SW 1271 (cell line): ENCODE data around the gene TXN2.
A peak's percentile ranks its signal among the peaks of the same experiment; 100 is the strongest.
"Not testable (repeated sequence)": the region's sequence is repeated elsewhere in the genome, so short reads cannot be mapped to it uniquely, and the experiment has no call there.

Experiments
- DNase-seq, 2 experiments: peaks; one replicate each; lab custom pipeline; 2025; lab: John Stamatoyannopoulos, UW

Gene TXN2, protein sequence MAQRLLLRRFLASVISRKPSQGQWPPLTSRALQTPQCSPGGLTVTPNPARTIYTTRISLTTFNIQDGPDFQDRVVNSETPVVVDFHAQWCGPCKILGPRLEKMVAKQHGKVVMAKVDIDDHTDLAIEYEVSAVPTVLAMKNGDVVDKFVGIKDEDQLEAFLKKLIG

DNA sequence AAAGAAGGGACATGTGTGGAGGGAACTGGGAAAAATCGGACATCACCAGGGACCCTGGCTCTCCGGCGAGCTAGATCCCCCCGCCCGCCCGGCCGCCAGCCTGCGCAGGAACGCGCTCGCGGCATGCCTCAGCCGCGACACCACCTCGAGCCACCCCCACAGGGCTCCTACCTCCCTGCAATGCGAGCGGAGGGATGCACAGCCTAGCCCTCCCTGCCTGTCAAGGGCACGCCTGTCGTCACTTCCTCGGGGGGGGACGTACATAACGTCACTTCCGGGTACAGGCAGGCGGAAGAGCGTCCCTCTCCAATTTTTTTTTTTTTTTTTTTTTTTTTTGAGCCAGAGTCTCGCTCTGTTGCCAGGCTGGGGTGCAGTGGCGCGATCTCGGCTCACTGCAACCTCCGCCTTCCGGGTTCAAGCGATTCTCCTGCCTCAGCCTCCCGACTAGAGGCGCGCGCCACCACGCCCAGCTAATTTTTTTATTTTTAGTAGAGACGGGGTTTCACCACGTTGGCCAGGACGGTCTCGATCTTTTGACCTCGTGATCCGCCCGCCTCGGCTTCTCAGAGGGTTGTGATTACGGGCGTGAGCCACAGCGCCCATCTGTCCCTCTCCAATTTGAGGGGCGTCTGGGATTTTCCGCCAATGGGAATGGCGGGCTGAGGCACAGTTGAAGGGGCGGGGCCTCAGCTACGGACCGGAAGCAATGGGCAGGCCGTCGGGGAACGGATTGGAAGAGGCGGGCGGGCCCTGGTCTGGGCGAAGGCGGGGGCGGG is at the start of gene TXN2:
Gene TXN2 (minus strand): TSS at position 248 of the 776 bp plus-strand sequence. CDS start 803 bp downstream, outside the sequence.
- peak; percentile 84 to 91 for DNase-seq

DNA sequence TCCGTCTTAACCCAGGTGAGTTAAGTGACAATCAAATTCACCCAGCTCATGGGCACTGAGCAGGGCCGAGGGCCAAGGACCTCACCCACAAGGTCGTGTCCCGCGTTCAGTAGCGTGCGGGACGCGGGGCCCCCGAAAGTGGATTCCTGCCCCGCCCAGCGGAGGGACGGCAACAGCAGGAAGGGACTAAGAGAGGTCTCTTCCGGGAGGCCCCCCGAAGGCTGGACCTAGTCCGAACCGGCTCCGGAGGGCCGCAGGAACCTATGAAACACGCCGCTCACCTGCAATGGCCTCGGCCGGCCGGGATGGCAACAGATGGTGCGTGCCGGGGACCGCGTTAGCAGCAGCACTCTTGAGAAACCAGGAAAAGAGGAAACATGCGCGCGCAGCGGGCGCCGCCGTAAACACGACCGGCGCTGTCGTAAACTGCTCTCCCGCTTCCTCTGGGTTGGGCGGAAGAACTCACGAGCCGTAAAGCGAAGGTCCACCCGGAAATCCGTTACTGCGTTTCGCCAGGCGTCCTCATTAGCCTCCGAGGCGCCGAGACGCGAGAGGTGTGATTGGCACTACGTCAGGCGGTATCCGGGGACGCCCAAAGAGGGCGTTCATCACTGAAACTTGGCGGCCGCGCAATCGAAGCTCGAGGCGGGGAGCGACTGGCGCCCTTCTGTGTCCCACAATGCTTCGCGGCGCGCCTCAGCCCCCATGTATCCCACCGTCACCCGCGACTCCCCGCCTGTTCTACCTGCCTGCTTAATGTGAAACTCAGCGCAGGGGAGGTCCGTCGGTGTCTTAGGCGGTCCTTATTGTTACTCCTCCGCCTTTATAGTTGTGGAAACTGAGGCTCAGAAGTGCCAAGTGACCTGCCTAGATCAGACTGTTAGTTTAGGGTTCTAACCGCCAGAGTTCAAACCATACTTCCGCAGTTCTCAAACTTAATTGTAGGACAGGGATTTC is 47.6 kb upstream of the TXN2 start, which contains the start of gene EIF3D:
Gene EIF3D (minus strand): TSS at position 372 of the 957 bp plus-strand sequence. CDS start 3,045 bp downstream, outside the sequence.
- peak; percentile 93 to 98 for DNase-seq

DNA sequence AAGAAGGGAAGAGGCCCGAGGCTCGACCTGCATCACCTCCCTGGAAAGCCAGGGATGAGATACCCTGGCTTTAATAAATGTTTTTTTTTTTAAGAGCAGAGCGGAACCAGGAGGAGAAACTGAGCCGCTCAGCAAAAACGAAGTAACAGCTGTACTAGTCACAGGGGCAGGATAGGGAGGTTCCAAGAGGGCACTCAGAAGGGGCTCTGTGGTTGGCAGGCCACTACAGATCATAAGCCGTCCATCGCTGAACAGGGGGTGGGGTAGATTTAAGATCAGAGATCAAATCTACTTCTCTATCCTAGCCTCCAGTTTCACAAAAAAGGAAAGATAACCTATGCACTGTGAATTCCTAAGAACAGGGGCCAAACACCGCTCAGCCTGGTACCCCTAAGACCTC is 46.9 kb upstream of the TXN2 start:
- DNase-seq = no peak

DNA sequence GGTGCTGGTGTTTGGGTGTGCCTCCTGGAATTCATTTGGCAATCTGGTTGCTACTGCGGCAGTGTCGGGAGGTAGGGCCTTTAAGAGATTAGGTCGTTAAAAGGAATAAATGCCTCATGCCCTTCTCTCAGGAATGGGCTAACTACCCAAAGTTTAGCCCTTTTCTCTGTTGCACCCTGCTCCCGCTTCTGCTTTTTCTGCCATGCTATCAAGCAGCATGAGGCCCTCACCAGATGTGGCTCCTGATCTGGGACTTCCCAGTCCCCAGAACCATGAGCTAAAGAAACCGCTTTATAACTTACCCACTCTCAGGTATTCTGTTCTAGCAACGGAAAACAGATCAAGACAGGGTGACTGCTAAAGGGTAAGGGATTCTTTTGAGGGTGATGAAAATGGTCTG is 41.2 kb upstream of the TXN2 start:
- DNase-seq = no peak

DNA sequence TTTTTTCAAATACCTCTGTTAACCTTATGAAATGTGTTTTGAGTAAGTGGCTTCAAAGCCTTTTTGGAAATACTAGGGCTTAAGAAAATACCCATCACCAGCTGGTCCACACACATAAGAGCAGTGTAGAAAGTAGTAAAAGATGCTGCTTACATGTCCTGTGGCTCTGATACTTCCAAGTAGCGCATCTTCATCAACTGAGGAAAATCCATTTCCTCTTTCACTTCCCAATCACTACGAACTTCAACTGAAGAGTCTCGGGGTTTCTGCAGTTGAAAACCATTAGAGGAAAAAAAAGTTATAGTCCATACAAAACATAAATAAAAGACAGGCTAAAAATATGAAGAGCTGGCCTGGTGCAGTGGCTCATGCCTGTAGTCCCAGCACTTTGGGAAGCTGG is 39.0 kb upstream of the TXN2 start:
- DNase-seq = no peak

DNA sequence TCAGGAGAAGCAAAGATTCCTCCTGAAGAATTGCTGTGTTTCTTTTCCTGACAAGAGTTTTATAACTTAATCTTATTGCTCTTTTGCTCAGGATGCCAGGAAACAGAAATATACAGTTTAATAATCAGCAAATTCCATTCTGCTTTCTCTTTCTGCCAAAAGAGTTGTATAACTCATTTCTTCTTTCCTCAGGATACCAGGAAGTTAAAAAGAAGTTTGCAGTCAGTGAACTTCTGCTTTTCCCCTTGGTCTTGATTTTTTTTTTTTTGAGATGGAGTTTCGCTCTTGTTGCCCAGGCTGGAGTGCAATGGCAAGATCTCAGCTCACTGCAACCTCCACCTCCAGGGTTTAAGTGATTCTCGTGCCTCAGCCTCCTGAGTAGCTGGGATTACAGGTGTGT is 38.5 kb upstream of the TXN2 start:
- not testable (repeated sequence) for DNase-seq

DNA sequence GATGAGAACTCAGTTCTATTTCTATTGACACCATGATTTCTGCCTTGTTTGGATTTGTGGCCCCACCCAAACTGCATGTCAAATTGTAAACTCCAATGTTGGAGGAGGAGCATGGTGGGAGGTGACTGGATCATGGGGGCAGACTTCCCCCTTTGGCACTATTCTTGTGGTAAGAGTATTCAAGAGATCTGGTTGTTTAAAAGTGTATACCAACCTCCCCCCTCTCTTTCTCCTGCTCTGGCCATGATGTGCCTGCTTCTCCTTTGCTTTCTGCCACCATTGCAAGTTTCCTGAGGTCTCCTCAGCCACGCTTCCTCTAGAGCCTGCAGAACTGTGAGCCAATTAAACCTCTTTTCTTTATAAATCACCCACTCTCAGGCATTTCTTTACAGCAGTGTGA is 33.3 kb upstream of the TXN2 start:
- no peak for DNase-seq

DNA sequence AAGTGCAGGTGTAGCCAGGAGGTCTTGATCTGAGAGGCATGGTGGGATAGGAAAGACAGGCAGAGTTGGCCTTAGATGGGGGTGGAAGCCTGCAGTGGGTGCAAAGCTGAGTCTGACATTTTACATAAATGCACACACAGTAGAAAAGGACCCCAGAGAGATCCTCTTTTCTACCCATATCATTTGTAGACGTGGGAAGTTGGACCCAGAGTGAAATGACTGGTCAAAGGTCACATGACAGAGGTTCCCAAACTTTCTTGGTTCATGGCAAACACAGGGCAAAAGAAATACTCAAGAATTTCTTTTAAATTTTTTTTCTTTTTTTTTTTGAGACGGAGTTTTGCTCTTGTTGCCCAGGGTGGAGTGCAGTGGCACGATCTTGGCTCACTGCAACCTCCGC is 31.6 kb upstream of the TXN2 start:
- DNase-seq = no peak

DNA sequence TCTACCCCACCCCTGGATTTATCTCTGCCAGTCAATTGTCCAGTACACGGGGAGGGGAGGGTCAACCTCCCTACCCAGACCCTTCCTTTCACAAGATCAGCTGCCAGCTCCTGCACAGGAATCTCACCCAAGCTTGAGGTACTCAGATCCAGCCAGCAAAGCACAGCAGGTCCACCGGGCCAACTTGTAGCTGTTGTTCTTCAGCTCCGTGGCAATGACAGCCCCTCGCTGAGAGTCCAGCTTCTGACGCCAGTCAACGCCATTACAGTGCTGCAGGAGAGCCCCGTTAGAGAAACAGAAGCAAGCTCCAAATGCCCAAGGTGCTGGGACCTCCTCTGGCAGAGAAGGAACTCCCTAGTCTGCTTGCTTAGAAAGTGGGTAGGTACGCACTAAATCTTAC is 30.9 kb upstream of the TXN2 start:
- DNase-seq = no peak

DNA sequence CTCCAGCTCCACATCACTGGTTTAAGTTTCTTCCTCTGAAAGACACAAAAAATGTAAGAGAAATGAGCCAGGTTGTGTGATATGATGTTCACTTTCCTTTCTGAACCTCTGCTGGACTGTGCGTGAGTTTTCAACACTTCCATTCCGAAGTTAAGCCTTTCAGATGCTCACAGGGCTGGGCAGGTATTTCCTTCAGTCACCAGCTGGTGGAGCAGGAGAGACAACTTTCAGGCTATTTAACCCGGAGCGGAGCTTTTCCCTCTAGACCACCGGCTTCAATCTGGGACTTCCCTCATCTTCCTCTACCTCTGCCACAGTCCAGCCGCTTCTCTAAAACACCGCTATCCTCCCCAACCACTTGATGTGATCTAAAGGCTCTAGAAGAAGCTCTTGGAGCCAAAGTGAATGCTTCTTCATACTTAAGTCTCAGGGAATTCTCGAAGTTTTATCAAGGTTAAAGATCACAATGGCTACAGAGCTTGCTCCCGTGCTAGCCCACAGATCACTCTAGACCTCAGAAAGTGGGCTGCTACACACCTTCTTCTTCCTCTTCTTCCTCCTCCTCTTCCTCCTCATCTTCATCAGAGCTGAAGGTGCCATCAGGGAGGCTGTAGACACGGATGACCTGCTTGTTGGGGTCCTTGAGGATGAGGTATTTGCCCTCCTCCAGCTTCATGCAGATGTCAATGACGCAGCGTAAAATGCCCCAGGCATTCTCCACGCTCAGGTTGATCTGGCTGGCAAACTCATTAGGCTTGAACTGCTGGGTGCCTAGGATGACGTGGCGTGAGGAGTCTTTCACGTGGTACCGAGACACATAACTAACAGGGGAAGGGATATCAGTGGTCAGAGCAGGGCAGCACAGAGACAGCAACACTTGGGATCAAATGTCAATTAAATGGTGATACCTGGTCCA is 29.8 kb upstream of the TXN2 start:
- DNase-seq = peak; percentile 11 to 35

DNA sequence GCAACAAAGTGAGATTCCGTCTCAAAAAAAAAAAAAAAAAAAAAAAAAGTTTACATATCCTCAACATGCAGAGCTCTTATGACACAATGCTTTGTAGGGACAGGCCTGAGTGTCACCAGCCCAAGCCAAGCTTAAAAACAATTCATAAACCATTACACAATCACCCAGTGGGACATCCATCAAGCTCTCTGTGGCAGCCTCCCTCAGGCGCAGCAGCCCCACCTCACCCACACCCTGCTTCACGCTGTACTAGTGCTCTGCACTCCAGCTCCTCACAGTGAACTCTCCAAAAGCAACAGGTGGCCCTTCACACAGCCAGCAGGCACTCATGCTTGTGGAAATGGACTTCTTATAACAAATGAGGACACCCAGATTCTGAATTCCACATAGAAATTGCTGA is 28.9 kb upstream of the TXN2 start:
- DNase-seq = no peak

DNA sequence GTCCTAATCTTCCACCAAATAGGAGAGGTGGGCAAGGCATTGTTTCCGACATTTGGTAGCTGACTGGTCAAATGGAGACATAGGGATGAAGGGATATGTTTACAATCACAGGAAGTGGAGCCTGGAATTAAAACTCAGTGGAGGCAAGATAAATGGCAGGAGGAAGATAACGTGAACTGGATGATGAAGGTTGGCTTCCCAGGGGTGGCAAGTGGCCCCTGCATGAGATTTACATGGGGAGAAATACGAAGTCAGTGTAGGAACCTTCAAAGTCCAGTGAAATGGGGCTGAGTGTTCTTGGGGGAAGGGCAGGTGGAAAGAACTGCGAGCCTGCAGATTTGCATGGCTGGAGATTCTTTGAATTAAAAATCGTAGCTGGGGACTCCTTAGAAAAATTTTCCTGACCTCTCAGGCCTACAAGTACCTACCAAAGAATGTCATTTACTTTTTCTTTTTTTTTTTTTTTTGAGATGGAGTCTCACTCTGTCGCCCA is 26.1 kb upstream of the TXN2 start:
- no peak for DNase-seq

DNA sequence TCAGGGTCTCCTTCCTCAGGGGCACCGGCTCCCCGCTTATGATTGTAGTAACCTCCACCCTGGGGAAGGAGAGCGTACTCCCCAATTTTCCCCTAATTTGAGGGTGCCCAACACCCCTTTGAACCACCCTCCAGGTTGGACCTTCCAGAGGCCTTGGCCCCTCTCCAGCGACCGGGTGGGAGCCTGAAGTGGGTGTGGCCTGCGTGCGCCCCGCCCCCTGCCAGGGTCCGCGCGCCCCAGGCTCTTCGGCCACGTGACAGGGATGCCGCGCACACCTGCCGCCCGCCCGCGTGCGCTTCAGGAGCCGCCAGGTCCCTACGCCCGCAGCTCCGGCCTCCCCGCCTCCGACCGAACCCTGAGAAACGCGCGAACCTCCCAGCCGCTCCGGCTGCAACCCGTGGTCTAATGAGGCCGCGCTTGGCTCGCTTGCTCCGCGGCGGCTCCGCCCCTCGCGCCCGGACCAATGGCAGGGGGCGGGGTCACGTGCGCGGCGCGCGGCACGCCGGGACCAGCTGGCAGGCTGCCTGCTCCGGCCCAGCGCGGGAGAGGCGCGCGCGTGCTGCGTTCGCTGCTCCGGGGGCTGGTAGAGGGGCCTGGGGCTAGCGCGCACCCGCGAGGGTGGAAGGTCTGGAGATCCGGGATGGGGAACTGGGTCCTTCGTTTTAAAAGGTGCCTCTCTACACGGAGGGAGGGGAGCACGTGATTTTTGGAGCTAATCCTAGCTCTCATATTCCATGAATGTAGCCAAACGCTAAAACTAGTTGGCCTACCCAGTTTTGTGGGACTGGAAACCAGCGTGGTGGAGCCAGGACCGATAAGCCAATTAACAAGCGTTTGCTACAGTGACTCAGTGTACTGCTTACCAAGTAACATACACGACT is 25.4 kb upstream of the TXN2 start, which contains the start of gene FOXRED2:
Gene FOXRED2 (minus strand): TSS at position 404 of the 881 bp plus-strand sequence. CDS start 618 bp downstream, outside the sequence.
- DNase-seq = peak; percentile 26 to 64

DNA sequence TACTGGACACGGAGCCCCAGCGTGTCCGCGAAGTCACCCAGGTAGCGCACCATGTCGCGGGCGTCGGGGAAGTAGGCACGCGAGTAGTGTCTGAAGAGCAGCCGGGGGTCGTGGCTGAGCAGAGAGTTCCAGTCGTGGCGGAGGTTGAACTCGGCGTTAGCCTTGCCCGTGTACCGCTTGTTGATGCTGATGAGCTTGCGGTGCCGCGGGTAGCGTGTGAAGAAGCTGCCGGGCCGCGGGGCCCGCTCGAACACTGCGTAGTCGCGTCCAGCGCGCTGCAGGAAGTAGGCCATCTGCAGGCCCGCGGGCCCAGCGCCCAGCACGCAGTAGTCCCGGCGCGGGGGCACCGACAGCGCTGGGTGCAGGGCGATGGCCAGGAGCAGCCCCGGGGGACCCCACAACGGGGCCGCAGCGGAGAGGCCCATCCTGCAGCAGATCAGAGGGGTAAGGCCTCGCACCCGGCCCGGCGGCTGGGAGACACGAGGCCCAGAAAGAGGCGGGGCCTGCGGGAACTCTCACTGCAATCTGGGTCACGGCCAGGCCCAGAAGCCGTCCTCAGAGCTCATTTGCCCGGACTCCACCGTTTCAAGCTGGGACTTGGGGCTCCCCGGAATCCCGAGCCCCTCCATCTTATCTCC is 24.7 kb upstream of the TXN2 start:
- no peak for DNase-seq

DNA sequence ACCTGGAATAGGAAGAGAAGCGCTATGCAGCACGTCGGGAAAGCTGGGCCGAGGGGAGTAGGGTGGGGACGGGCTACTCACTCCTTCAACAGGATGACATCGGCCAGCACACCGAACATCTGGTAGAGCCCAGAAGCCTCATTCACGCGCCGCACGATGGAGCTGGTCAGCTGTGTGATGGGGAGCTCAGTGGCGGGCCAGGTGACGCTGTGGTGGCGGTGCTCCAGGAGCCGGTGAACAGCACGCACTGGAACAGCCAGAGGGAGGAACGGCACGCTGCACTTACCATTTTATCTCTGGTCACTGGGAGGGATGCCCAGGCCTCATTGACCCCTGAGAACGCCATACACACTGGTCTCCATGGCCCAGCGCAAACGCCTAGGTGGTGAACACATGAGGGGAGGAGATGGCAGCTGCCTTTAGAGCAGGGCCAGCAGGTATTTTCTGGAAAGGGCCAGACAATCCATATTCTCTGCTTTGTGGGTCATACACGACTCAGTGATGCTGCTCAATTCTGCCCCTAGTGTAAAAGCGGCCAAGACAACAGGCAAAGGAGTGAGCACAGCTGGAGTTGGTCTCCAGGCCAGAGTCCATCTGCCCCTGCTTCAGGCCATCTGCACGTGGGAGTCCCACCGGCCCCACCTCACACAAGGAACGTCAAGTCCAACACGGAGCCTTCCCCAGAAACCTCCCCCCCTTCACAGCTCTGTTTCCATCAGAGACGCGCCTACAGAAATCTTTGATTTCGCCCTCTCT is 16.6 kb upstream of the TXN2 start:
- DNase-seq = no peak

DNA sequence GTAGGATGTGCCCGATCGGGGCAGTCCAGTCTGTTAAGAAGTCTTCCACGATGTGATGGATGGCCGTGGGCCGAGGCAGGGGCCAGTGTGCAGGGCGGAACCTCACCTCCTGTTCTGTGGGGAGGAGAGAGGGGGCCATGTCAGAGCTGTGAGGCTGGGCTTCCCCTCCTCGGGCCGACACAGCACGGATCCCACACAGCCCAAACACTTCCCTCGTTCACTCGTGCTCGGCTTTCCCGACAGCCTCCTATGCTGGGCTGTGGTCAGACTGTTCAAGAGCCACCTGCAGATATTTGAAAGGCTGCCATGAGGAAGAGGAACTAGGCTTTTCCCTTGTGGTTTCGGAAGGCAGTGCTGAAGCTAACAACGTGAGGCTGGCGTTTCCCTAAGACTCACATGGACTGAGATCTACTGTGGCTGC is 12.3 kb upstream of the TXN2 start:
- no peak for DNase-seq

DNA sequence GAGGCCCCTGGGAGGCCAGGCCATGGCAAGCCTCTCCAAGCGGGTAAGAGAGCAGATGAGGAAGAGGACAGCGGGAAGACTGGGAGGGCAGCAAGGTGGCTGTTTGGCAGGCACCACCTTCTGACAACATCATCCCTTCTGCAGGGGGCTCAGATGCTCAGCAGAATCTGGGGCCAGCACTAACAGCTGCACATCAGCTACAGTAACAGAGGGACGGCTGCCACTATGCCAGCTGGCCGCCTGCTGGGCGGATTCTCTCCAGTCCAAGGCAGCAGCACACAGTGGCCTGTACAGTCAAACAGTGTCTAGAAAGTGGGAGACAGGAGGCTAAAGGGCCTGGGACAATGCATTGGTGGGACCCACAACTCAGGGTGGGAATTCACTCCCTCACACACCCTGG is 10.7 kb upstream of the TXN2 start:
- no peak for DNase-seq

DNA sequence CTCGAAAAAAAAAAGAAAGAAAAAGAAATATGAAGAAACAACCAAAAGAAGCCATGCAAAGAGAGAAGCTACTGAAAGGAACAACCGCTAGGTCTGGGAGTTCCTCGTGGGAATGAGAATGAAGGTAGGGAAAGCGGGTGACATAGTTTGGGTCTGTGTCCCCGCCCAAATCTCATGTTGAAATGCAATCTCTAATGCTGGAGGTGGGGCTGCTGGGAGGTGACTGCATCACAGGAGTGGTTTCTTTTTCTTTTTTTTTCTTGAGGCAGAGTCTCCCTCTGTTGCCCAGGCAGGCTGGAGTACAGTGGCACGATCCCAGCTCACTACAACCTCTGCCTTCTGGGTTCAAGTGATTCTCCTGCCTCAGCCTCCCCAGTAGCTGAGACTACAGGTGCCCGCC is 9.7 kb upstream of the TXN2 start:
- no peak for DNase-seq
